GM21515 (cell line): Measurements from ENCODE around the gene IL18BP.

ENCODE experiments used
- ATAC-seq: cut with Tn5 transposase; IDR thresholded peaks from one replicate; pipeline ENCODE4 v1.9.1; 2021; ENCODE audit not compliant: unreplicated experiment

IL18BP gene

DNA sequence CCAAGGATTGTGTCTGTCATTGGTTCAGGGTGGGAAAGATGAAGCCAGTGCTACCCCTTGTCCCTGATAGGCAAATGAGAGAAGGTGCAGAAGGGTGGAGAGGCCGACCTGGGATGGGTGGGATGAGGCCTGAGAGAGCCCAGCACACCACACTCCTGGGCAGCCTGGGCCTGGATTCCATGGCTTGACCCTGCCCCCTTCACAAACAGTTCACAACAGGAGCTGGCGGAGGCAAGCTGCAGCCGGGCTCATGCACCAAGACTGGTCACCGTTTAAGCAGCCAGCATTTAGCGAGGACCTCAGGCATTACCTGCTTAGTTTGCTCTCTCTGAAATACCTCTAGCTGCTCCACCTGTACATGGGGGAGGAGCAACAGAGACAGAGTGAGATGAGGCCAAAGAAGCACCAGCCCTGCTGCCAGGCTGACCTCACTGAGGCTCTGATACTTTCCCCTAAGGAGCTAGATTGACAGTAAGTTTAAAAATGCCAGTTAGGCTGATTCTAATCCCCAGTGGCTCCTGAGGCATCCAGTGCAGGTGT, 13.5 kb downstream of the IL18BP start:
- no peak for ATAC-seq

- no peak for ATAC-seq
These were observed 14.4 kb downstream of the IL18BP start for GRCh38 chr11:72012897-72013721.

GRCh38 chr11:72013765-72014711, 15.3 kb downstream of the IL18BP start:
- ATAC-seq = no peak

GRCh38 chr11:72014761-72015320, 16.1 kb downstream of the IL18BP start:
- ATAC-seq = no peak

DNA sequence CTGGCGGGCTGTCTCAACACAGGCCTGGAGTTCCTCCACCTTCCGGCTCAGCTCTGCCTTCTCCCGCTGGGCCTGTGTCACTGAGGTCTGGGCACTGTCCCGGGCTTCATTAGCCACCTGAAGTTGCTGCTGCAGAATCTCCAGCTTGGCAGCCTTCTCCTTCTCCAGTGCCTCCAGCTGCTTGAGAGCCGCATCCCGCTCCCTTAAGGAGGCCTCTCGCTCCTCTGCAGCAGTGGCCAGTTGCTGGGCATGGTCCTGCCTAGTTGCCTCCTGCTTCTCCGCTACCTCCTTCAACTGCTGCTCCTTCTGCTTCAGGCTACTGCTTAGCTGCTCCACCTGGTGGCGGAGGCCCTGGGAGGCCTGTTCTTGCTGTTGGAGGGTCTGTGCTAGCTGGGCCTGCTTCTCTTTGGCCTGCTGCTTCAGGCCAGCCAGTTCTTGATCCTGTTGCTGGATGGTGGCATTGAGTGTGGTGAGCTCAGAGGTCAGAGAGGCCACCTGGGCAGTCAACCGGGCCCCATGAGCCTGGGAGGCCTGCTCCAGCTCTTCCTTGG, 16.9 kb downstream of the IL18BP start:
- ATAC-seq = no peak

DNA sequence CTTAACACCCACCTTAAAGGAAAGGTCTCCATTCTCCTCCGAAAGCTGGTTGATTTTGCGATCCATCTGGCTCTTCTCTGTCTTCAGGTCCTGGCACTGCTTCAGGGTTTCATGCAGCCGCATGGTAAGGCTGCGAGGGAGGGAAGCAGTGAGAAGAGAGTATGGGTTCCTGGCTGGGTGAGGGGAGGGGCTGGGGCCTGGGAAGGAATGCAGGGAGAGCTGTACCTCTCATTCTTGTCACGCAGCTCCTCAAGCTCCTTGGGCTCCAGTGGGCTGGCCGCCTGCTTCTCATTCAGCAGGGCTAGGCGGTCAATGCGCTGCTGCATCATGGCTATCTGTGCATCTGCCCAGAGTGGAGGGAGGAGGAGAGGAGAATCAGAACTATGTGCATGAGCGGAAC, 19.5 kb downstream of the IL18BP start:
- no peak for ATAC-seq

DNA sequence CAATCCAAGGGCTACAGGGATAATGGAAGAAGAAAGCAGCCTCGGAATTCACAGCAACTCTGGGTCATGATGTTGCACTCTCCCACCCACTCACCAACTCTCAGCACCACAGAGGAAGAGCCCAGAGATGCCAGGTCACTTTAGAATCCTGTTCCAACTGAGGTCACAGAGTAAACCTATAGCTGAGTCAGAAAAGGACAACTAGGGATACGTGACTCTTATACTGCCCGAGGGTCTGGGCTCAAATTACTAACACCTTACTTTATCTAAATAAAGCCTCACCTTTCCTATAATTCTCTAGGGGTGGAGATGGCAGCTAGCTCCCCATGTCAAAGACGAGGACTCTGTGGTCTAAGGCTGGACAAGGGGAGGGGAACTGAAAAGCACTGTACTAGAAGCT, 24.6 kb downstream of the IL18BP start:
- ATAC-seq = no peak

DNA sequence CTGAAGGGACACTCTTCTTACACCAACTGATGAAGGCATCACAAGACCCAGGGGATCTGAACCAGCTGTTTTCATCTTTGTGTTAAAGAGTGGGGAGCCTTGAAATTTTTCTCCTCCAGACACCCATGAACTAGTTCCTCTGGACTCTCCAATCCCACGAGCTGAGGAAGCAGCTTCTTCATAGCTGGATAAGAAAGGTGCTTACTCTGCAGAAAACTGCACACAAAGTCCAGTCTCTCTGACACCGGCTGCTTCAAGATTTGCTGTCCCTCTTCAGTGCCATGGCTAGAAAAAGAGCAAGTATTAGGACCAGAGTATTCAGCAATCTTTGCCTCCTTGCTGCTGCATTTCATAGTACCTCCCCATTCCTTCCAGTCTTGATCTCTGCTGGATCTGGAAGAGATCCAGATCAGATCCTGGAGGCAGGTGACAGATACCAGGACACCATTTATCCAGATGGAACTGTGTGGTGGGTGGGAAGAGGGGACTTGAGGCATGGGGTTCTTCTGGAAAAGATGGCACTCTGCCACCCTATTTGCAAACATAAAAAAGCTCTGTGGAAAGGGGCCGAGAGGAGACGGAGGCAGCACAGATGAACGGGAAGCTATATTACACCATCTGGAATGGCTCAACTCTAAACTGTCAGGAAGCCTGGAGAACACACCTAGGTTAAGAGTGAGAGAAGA, 25.5 kb downstream of the IL18BP start:
- no peak for ATAC-seq

- ATAC-seq = no peak
These were observed 27.4 kb downstream of the IL18BP start for GRCh38 chr11:72026090-72026489.

DNA sequence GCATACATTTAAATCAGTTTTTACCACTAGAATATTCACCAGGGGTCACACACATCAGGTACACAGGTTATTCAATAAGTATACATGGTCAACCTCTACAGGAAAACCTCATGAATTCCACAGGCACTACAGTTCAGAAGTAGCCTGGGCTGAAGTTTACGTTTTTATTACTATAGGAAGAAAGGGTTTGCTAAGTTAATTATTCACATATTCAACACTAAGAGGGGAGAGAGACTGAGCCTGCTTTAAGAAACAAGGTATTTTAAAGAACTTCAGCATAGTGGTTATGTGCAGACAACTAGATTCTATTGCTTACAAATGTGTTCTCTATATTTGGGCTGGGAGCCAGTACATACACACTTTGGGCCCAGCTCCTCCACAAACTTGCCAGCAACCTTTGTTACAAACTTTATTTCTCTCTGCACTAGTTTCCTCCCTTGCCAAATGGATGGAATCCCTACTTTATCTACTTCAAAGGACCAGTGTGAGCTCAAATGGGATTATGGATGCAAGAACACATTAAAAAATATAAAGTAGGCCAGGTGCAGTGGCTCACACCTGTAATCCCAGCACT, 31.9 kb downstream of the IL18BP start:
- no peak for ATAC-seq

- ATAC-seq = no peak
These were observed 38.0 kb downstream of the IL18BP start for GRCh38 chr11:72036687-72037086.

DNA sequence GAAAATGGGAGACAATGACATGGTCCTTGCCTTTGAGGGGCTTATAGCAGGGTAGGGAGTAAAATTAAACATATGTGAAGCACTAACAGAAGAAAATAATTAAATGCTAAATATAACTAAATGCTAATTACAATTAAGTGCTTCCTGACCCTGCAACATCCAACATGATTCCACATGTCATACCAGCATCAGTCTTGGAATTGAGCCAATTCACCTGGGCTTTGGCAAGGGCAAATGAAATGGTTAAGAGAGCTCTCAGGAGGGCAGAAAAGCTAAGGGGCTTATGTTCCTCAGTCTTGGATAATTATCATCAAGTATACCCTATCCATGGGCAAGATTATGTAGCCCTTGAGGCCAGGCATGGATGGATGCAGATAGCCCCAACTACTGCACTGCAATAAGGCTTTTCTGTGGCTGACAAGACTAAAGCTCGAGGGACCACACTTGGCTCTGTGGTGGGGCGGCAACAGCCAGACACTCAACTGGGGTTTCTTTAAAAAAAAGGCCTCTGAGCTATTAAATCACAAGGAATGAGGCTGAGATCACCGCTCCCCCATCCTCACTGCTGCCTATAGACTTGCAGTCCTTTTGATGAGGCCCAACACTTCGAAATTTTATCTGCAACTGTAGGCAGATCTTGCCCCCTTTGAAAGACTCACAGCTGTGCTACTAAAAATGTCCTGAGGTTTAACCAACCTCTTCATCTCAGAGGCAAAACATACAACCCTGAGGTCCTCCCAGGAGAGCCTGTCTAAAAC, 39.0 kb downstream of the IL18BP start:
- ATAC-seq = no peak

DNA sequence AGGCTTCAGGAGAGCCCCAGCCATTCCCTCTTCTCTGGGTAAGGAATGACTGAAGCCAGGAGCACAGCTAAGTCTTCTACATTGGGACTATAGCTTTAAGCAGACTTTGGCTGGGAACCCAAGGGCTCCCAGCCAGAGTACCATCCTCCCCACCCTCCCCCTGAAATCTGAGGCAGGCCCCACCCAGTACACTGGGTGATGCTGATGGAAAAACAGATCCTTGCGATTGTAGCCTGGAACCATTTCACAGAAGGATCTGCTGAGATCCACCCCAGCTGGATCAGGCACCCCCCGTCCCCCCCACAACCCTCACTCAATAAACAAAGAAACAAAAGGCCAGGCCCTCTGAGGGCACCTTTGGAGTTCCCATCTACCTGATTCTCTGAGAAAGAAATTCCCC, 39.8 kb downstream of the IL18BP start:
- no peak for ATAC-seq

DNA sequence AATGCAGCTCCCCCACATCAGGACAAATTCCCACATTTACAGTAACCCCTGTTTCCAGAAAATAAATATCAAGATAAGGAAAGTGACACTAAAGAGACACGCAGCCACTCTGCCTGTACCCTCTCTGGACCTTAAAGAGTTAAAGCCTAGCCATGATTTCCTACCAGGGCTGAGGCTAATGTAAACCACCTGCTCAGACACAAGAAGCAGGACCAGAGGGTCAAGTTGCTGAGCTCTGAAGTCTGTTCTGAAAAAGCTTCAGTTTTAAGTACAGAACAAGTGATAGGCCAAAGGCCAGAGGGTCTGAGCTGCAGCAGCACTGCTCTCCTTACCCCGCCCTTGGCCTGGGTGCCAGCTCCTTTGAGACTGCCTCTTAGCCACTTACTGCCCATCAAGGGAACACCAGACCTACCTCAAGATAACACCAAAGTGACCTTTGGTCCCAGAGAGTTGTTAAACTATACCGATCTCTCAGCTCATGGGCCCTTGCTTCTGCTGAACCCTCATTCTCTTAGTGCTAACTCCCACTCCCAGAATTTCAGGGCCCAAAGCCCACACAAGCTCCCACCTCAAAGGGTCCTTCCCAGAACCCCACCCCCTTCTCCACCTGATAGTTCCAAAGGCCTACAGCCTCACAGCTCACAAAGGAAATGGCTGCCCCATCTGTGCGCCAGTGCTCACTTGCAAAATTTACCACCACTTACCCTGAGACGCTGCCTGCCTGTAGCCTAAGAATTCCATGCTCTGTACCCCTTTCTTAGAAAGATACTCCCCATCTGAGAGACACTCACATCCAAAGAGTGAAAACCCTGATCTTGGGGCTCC, 40.5 kb downstream of the IL18BP start:
- ATAC-seq = no peak

GRCh38 chr11:72039856-72040401, 41.2 kb downstream of the IL18BP start:
- no peak for ATAC-seq

DNA sequence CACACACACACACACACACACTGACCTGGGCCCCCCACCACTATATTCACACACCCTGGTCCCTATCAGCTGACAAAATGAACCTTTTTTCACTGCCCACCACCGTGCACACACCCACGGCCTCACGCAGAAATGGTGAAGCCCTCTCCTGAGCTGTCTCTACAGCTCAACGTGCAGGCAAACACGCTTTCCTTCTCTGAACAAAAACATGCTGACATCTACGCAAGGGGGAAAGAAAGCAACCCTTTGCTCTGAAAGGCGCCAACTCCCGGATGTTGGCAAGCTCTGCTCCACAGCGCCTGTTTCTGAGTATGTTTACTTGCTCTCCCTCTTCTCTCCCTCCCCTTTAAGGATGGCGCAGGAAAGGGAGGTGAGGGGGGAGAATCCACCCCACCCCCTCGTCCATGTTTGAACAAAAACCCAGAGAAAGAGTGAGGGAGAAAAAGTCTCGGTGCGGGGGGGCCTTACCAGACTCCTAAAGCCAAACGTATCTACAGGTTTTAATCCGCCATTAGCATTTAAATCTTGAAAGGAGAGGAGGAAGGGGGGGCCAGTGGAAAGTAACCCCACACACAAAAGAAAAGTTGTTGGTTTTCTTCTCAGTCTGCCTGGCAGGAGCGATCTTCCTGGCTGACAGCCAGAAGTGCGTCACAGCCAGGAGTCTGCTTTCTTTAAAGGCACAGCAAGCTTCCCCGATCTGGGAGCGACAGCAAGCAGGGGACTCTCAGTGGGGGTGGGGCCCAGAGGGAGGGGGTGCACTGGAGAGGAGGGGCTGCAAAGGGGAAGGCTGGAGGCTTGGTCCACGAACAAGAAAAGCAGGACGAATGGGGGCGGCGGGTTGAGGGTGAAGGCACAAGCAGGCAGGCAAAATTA, 42.0 kb downstream of the IL18BP start:
- ATAC-seq = no peak

DNA sequence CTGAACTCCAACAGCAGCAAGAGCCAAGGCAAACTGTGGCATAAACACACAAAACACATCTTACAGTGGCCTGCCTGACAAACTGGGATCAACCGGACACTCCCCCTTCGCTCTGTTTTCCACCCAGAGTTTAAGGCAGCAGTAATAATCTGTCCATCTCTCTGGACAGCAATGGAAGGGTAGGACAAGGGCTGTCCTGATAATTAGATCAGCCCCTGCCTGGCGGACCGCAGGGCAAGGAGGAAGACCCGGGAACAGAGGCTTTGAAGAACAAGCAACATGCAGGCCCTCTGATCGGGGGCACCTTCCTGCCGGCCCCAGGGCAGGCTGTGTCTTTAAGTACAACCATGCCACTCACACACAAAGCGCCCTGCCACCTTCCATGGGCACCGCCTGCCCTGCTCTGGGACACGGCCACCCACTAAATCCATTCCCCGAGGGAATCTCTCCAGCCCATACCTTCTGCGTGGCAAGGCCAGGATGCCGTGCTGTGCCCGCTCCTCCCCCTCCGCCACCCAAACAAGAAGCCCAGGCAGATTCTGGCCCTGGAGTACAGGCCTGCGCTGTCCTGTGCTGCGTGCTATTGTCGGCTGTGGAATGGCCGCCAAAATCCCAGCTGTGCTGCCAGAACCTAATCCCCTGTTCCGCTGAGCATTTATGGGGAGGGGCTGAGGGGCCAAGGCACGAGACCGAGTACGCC, 42.8 kb downstream of the IL18BP start:
- ATAC-seq = no peak
